Forelimb muscle (tissue), 1 donor: ENCODE measurements around the gene CHKB. TPM values are rescaled to one million over a fixed set of nuclear protein-coding genes. Genes with fewer than 3 reads are reported as not detected.
"Not testable (repeated sequence)": the region's sequence is repeated elsewhere in the genome, so short reads cannot be mapped to it uniquely, and the experiment has no call there.

Experiments
- DNase-seq: peaks from one replicate; pipeline ENCODE4 v3.0.0-alpha.2; 2013; ENCODE audit warnings: low read depth
- polyA plus RNA-seq: library from polyadenylated mRNA; unstranded; fragments of 120-200 nt; gene quantifications from one replicate; pipeline ENCODE4 v1.2.1, GENCODE V29; 2013; ENCODE audit not compliant: insufficient read length

CHKB gene
- polyA plus RNA-seq, 1 donor, result 41.1 TPM

- DNase-seq, result no peak
These were observed 33.5 kb downstream of the CHKB start for GRCh38 chr22:50548921-50549790.

GRCh38 chr22:50548040-50548920 is 34.4 kb downstream of the CHKB start:
- no peak for DNase-seq

- DNase-seq, result no peak
These were observed 35.2 kb downstream of the CHKB start for GRCh38 chr22:50547263-50547985.

DNA sequence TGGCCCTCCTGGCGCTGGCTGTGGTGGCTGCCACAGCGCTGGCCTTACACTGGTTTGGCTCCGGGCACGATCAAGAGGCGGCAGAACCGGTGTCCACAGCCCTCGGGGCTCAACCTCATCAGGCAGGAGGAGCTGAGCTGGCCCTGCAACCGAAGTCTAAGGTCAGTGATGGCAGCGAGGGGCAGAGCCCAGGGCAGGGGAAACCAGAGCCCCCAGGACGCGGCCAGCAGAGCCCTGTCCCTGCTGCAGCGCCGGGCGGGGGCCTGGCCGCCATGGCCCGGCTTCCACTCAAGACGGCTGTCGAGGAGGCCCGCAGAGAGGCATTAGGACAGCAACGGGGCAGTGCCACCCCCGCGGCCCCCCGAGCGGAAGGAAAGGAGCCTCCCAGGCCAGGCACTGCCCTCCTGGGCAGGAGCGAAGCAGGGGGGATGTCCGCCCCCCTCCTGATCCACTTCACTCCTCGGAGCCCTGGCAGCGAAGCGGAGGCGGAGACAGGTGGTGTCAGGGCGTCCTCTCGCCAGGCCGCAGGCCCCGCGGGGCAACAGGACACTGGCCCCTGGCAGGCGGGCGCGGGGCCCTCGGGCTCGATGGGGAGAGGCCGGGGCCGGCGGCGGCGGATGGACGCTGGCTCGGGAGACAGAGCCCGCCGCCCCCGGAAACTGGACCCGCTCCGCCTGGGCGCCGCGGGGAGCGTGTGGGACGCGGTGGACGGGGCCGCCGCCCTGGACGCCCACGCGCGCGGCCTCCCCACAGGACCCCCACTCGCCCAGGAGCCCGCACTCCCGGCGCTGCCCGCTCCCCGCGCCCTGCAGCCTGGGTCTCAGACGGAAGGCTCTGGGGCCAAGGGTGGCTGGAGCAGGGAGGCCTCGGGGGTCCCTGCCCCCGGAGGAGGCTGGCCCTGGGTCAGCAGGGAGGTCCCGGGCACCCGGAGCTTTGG is 36.1 kb downstream of the CHKB start:
- no peak for DNase-seq

DNA sequence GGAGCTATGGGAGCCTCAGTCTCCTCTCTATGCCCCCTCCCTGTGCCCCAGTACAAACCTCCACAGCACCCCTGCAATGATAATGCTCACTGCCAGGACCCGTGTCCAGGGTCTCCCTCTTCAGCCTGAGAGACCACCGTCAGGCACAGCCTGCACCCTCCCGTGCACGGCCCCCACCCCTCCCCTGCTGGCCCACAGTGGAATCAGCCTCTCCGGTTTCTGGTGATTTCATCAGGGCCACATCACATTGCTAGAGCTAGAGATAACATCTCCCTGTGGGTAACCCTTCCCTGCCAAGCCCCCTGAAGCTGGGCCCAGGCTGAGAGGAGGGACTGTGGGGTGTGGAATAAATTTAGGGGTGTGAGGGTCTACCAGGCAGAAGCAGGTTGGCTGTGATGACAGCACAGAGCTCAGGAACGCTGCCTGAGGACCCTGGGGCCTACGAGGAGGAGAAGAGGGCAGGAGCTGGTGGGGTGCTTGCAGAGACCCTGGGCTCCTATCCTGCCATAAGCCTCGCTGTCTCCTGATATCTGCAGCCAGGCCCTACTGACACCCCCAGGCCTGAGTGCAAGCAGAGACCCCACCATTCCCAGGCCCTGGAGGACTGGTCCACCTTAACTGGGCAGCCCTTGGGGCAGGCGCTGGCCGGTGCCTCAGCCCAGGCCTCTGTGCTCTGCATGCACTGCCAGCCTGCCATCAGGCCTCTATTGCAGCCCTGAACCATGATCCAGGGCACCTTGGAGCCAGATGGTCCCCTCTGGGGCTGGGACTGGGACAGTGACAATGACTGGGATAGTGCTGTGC is 36.9 kb downstream of the CHKB start, which contains the start of gene KLHDC7B:
Gene KLHDC7B (plus strand): TSS at position 378 of the 804 bp plus-strand sequence. CDS start 345 bp downstream, at position 723.
- DNase-seq, result no peak

DNA sequence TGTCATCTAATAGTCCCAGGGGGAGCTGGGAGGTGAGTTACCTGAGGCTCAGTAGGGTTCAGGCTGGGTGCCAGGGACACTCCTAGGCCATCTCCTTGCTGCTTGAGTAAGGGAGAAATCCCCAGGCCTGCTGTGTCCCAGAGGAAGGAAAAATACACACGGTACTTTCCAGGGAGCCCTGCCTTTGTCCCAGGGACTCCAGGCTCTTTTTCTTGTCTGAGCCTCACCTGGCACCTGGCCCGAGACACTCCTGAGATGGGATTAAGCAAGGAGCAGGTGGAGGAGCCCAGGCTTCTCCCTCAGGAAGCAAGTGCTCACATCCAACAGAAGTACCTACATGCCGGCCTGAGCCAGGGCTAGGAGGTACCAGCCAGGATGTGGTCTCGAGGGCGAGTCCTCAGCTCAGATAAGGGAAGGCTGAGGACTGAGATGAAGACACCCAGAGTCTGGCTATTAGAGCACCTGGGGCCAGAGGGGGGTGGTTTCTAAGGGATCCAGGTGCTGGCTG is 37.8 kb downstream of the CHKB start:
- DNase-seq, result no peak

GRCh38 chr22:50544078-50544745 is 38.4 kb downstream of the CHKB start:
- DNase-seq, result no peak

DNA sequence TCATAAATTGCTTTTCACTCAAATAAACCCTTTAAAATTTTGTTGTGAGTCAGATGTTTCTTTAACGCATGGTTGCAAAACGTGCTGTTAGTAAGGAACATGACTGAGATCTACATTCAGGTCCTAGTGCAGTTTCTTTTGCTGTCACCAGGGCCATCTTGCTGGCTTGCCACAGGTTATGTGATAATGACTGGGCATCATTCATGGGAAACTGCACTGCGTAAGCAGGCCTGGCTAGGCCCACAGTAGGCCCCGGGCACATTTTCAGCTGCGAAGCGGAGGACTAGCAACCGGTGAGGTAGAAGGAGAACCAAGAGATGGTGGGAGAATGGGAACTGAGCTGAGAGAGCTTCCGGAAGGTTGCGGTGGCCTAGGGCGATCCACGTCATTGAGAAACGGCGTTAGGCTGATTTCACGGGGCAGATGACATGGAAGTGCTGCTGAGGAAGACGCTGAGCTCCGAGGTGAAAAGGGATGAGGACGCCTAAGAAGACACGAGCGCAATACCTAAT is 40.2 kb downstream of the CHKB start:
- DNase-seq, result no peak

GRCh38 chr22:50541667-50542026 is 41.0 kb downstream of the CHKB start:
- DNase-seq, result not testable (repeated sequence)

DNA sequence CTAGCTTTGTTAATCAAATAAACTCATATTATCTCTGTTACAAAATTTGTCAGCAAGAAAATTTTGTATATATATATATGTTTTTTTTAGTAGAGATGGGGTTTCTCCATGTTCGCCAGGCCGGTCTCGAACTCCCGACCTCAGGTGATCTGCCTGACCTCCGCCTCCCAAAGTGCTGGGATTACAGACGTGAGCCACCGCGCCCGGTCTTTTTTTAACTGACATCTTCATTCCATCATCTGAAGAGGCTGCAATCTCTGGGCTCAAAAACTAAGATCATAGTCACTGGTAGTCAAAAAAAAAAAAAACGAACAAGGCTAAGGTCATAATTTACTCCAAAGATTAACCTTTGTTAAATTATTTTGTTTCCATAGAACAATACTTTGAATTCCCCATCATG is 42.3 kb downstream of the CHKB start:
- DNase-seq, result no peak

GRCh38 chr22:50537765-50538164 is 44.9 kb downstream of the CHKB start:
- no peak for DNase-seq

DNA sequence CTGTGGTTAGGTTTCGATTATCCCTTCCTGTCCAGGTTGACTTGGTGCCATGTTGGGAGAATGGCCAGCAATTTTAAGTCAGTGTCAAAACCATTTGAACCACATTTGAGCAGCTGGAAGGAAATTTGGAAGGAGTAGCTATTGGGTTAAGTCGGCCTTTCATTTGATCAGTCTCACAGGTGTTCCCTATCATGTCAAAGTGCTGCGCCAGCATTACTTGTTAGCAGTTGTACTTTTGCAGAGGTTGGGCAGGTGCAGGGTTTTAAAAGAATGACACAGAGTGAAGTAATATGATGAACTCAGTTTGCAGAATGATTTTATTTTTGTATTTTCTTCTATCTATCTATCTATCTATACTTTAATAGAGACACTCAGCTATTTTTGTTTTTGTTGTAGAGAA is 46.4 kb downstream of the CHKB start:
- no peak for DNase-seq

DNA sequence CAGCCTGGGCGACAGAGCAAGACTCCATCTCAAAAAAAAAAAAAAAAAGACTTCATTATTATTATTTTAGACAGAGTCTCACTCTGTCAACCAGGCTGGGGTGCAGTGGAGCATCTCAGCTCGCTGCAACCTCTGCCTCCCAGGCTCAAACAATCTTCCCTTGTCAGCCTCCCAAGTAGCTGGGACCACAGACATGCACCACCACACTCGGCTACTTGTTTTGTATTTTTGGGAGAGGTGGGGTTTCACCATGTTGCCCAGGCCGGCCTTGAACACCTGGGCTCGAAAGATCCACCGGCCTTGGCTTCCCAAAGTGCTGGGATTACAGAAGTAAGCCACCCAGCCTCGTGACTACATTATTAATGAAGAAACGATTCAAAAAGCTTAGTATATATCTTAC is 47.5 kb downstream of the CHKB start:
- DNase-seq, result no peak

DNA sequence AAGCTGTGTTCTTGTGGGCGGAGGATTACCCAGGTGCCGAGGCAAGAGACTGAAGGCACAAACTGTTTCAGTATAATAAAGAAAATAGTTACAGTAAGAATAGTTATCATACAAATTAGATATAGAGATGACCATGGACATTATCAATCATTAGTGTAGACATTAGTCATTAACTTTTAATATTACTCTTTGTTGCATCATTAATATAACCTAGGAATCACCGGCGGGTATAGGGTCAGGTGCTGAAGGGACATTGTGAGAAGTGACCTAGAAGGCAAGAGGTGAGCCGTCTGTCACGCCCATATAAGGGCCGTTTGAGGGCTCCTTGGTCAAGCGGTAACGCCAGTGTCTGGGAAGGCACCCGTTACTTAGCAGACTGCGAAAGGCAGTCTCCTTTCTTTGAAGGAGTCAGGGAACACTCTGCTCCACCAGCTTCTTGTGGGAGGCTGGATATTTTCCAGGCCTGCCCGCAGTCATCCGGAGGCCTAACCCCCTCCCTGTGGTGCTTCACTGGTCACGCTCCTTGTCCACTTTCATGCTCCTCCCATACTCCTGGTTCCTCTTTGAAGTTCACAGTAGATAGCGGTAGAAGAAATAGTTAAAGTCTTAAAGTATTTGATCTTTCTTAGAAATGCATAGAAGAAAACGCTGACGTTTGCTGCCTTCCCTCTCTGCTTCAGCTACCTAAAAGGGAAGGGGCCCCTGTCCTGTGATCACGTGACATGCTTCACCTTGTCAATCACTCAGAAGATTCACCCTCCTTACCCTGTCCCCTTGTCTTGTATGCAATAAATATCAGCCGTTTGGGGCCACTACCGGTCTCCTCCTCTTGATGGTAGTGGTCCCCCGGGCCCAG is 48.6 kb downstream of the CHKB start:
- DNase-seq, result not testable (repeated sequence)

DNA sequence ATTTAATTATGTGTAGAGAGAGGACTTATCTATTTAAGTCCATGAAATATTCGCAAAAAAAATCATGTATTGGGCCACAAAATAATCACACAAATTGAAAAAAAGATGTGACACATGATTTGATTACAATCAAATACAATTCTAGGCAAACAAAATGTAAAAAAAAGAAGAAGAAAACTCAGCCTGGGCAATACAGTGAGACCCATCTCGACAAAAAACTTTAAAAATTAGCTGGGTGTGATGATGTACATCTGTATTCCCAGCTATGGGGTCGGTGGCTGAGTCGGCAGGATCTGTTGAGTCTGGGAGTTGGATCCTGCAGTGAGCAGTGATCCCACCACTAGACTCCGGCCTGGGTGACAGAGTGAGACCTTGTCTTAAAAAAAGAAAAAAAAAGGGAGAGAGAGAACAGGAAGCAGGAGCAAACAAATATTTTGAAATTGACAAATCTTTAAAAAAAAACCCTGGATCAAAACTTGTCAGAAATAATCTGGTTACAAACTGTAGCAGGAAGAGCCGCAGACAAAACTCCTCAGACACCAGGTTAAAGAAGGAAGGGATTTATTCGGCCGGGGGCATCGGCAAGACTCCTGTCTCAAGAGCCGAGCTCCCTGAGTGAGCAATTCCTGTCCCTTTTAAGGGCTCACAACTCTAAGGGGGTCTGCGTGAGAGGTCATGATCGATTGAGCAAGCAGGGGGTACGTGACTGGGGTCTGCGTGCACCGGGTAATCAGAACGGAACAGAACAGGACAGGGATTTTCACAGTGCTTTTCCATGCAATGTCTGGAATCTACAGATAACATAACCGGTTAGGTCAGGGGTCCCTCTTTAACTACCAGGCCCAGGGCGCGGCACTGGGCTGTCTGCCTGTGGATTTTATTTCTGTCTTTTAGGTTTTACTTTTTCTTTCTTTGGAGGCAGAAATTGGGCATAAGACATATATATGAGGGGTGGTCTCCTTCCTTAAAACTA is 49.5 kb downstream of the CHKB start:
- DNase-seq, result no peak

DNA sequence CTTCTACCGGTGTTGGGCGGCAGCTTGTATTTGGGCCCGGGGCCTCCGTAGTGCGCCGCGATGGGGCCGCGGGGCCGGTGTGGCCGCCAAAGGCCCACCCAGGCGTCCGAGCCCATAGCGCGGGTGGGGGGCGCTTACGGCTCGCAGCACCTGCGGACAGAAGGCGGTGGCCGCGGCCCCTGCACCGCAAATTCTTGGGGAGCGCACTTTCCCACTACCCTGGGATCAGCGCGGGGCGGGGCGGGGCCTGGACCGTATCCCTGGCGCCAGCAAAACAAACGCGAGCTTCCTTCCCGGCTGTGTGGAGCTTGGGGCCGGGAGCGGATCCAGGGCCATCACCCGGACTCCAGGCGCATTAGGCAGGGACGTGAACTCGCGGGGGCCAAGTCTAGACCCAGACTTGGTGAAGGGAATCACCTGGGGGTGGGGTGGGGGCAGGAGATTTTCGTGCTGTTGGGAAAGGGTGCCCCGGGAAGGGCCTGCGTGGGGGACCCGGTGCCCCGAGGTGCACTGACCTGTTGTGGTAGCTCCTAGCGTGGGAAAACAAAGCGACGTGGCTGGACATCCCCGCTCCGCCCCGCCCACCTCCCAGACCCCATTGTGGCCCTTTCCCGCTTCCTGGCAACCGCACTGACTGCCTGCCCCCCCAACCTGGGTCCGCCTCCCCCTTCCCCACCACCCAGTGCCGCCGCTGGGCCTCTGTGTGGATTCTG is 50.5 kb downstream of the CHKB start:
- no peak for DNase-seq
